Endothelial cell of umbilical vein (primary cell): ENCODE measurements around the gene PAQR4. TPM values are rescaled to one million over a fixed set of nuclear protein-coding genes. Genes with fewer than 3 reads are reported as not detected.

Experiments used
- BruUV-seq: library from RNA; stranded (reverse); fragments of 400-500 nt; replicated peaks from 2 replicates; lab custom pipeline; 2021; lab: Mats Ljungman, UMichigan
- CTCF ChIA-PET: fragments of 300-600, 350-600 bp; sonication (Branson Sonifier 250); formaldehyde crosslinking; loops from one replicate; lab custom pipeline; 2021; ENCODE audit warnings: antibody characterized with exemption, inconsistent platforms; lab: Charles Lee
- POLR2A ChIA-PET: fragments of 300-600, 350-600 bp; sonication (Branson Sonifier 250); formaldehyde crosslinking; loops from one replicate; lab custom pipeline; 2021; ENCODE audit warnings: antibody characterized with exemption, inconsistent platforms; lab: Charles Lee
- DNase-seq: peaks from one replicate; pipeline ENCODE4 v3.0.0-alpha.2; 2011; ENCODE audit warnings: low read depth, low spot score
- FAIRE-seq: peaks from 2 replicates; lab custom pipeline; 2011; peaks lifted over from hg19 to GRCh38; lab: Jason Lieb, UNC
- H2AFZ ChIP-seq: 2 replicates; pipeline ENCODE4 v1.6.0; 2012; ENCODE audit warnings: low read depth, low read length, control low read depth, inconsistent platforms
- H3K27ac ChIP-seq: 2 replicates; pipeline ENCODE4 v1.5.1; 2011; ENCODE audit warnings: low read depth, mild to moderate bottlenecking, control low read depth, low read length, moderate library complexity; ENCODE audit not compliant: insufficient read depth
- H3K27me3 ChIP-seq, 2 experiments: 2 replicates each; pipeline versions ENCODE4 v1.6.0 to v1.6.1; 2011; ENCODE audit warnings: low read length in 2 of 2, mixed read lengths in 1 of 2; ENCODE audit not compliant: control insufficient read depth in 2 of 2, insufficient read depth in 2 of 2
- H3K36me3 ChIP-seq, 2 experiments: 2 replicates in 1 of 2; 3 replicates in 1 of 2; pipeline ENCODE4 v1.5.1; 2011; ENCODE audit warnings: low read length in 2 of 2, mild to moderate bottlenecking in 1 of 2, moderate library complexity in 1 of 2; ENCODE audit not compliant: control insufficient read depth in 2 of 2, insufficient read depth in 2 of 2; ENCODE audit errors: extremely low read depth in 1 of 2
- H3K4me1 ChIP-seq: 3 replicates; pipeline ENCODE4 v1.5.1; 2011; ENCODE audit warnings: mild to moderate bottlenecking, low read length; ENCODE audit not compliant: control insufficient read depth, insufficient read depth; ENCODE audit errors: extremely low read depth
- H3K4me2 ChIP-seq: 2 replicates; pipeline ENCODE4 v1.6.1; 2011; ENCODE audit warnings: low read length, control low read depth, mixed read lengths; ENCODE audit not compliant: insufficient read depth
- H3K4me3 ChIP-seq, 3 experiments: fragments of 200-600 bp in 1 of 3; sonication (generic), shearing (Covaris generic) in 1 of 3; replicated peaks in 1 of 3; 2 replicates each; pipeline ENCODE4 v1.5.1; 2011 to 2016; ENCODE audit warnings: control low read depth in 3 of 3, low read length in 3 of 3, mild to moderate bottlenecking in 2 of 3, inconsistent platforms in 1 of 3, low read depth in 1 of 3, moderate library complexity in 1 of 3; ENCODE audit not compliant: insufficient read depth in 1 of 3
- H3K79me2 ChIP-seq: 2 replicates; pipeline ENCODE4 v1.6.0; 2012; ENCODE audit warnings: low read length, inconsistent platforms; ENCODE audit not compliant: control insufficient read depth, insufficient read depth
- H3K9ac ChIP-seq: replicated peaks from 2 replicates; pipeline ENCODE3; 2011; ENCODE audit warnings: low read length, control low read depth; ENCODE audit not compliant: insufficient read depth; ENCODE audit errors: extremely low read depth
- H3K9me1 ChIP-seq: replicated peaks from 3 replicates; pipeline ENCODE4 v1.6.0; 2011; ENCODE audit warnings: mild to moderate bottlenecking, low read length; ENCODE audit not compliant: control insufficient read depth, insufficient read depth; ENCODE audit errors: extremely low read depth
- H3K9me3 ChIP-seq: replicated peaks from 2 replicates; pipeline ENCODE4 v1.5.1; 2012; ENCODE audit warnings: low read length, inconsistent platforms; ENCODE audit not compliant: control insufficient read depth, insufficient read depth
- H4K20me1 ChIP-seq: replicated peaks from 2 replicates; pipeline ENCODE3; 2011; ENCODE audit warnings: mild to moderate bottlenecking, low read length; ENCODE audit not compliant: control insufficient read depth, insufficient read depth; ENCODE audit errors: extremely low read depth
- EZH2 ChIP-seq: IDR thresholded peaks from 2 replicates; pipeline ENCODE4 v1.6.1; 2012; ENCODE audit warnings: borderline replicate concordance, low read depth, mild to moderate bottlenecking, moderate library complexity, low read length, inconsistent platforms; ENCODE audit not compliant: severe bottlenecking
- FOS ChIP-seq: IDR thresholded peaks from 2 replicates; pipeline ENCODE4 v1.6.1; 2011; ENCODE audit warnings: mild to moderate bottlenecking, low read length, moderate library complexity, borderline replicate concordance; ENCODE audit not compliant: insufficient read depth
- GATA2 ChIP-seq: IDR thresholded peaks from 2 replicates; pipeline ENCODE4 v1.7.0; 2011; ENCODE audit warnings: low read depth, mild to moderate bottlenecking, moderate library complexity, mixed read lengths, low read length; ENCODE audit not compliant: insufficient read length, insufficient read depth
- JUN ChIP-seq: IDR thresholded peaks from 2 replicates; pipeline ENCODE4 v1.6.1; 2011; ENCODE audit warnings: borderline replicate concordance, low read depth; ENCODE audit not compliant: insufficient read length, insufficient read depth
- MYC ChIP-seq: IDR thresholded peaks from one replicate; pipeline ENCODE4 v1.6.1; 2011; ENCODE audit warnings: mild to moderate bottlenecking, low read depth, low read length
- POLR2A ChIP-seq: IDR thresholded peaks from 2 replicates; pipeline ENCODE4 v1.6.1; 2012; ENCODE audit warnings: low read depth, mild to moderate bottlenecking, control low read depth, low read length
- POLR2AphosphoS5 ChIP-seq: IDR thresholded peaks from 2 replicates; pipeline ENCODE4 v1.6.1; 2012; ENCODE audit warnings: low read depth, mild to moderate bottlenecking, control low read depth, low read length, moderate library complexity; ENCODE audit not compliant: insufficient read depth
- dilution Hi-C: fragments of 300-500 bp; cut with MboI; formaldehyde crosslinking; loops from one replicate; pipeline ENCODE4 v1.15.0; 2019; ENCODE audit warnings: low sequenced_read_pairs; ENCODE audit not compliant: extremely low pct_ligation_motif_present
- intact Hi-C: fragments of 100-400 bp; cut with micrococcal nuclease; formaldehyde crosslinking; loops from one replicate; pipeline ENCODE4 v1.10.0; 2022
- polyA plus RNA-seq, 4 experiments: library from polyadenylated mRNA; depleted of rRNA in 3 of 4; stranded (reverse) in 3 of 4; unstranded in 1 of 4; fragments of >200 nt; gene quantifications; 2 replicates each; pipeline versions ENCODE4 v1.2.1 to v1.2.3, GENCODE V29; 2011 to 2012; ENCODE audit warnings: missing spikeins in 1 of 4
- total RNA-seq: library from RNA; stranded (reverse); gene quantifications from 2 replicates; pipeline ENCODE4 v1.2.3, GENCODE V29; 2021
- TF ChIP-seq, protein P1 (sequence below): IDR thresholded peaks from 2 replicates; pipeline ENCODE4 v1.6.1; 2011; ENCODE audit not compliant: insufficient read depth, insufficient read length
- TF ChIP-seq, protein P2 (sequence below), 2 donors: IDR thresholded peaks; 1 replicate in 1 of 2; 2 replicates in 1 of 2; pipeline ENCODE4 v1.5.1; 2011; ENCODE audit warnings: low read length in 2 of 2, mild to moderate bottlenecking in 2 of 2, moderate library complexity in 2 of 2, control low read depth in 1 of 2, inconsistent platforms in 1 of 2, low read depth in 1 of 2; ENCODE audit not compliant: insufficient read depth in 1 of 2; ENCODE audit errors: extremely low read depth in 1 of 2

The PAQR4 gene
- total and polyA plus RNA-seq, 2 donors (not counting 3 experiments of a cell fraction or from before 2014, with no cell fraction given): 23.8 to 31.2 TPM

GRCh38 chr16:2936436-2937011 is 32.6 kb upstream of the PAQR4 start:
- H3K36me3 ChIP-seq: peaks cover 10 to 40% of the 10 kb centered on the region in 2 experiments
- no TSS peak for BruUV-seq
- POLR2A ChIA-PET: no interaction called here

More at GRCh38 chr16:2936436-2937011, 32.6 kb upstream of the PAQR4 start:
- Histone ChIP-seq H4K20me1 (no peaks in the 10 kb centered on the region), H3K9me1 (no peaks in the 10 kb centered on the region), H3K4me2 (no peak overlapping the region), H2AFZ (no peak overlapping the region), H3K4me1 (no peaks in the 10 kb centered on the region), H3K79me2 (no peaks in the 10 kb centered on the region), H3K9ac (no peak overlapping the region), H3K9me3 (no peaks in the 10 kb centered on the region), H3K4me3 (no peak overlapping the region), H3K27me3 (no peaks in the 10 kb centered on the region), H3K27ac (no peak overlapping the region)
- CTCF ChIA-PET: interaction anchor here (1.6 kb wide), 1 partner anchor 10 kb away, joined by 6 read pairs; no protein-coding TSS in a partner anchor
- TF ChIP-seq POLR2AphosphoS5 (no peak), MYC (no peak), JUN (no peak), POLR2A (no peak), GATA2 (no peak), FOS (no peak), EZH2 (no peak)
- TF ChIP-seq, protein P1, sequence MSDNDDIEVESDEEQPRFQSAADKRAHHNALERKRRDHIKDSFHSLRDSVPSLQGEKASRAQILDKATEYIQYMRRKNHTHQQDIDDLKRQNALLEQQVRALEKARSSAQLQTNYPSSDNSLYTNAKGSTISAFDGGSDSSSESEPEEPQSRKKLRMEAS: no peak
- TF ChIP-seq, protein P2, sequence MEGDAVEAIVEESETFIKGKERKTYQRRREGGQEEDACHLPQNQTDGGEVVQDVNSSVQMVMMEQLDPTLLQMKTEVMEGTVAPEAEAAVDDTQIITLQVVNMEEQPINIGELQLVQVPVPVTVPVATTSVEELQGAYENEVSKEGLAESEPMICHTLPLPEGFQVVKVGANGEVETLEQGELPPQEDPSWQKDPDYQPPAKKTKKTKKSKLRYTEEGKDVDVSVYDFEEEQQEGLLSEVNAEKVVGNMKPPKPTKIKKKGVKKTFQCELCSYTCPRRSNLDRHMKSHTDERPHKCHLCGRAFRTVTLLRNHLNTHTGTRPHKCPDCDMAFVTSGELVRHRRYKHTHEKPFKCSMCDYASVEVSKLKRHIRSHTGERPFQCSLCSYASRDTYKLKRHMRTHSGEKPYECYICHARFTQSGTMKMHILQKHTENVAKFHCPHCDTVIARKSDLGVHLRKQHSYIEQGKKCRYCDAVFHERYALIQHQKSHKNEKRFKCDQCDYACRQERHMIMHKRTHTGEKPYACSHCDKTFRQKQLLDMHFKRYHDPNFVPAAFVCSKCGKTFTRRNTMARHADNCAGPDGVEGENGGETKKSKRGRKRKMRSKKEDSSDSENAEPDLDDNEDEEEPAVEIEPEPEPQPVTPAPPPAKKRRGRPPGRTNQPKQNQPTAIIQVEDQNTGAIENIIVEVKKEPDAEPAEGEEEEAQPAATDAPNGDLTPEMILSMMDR (IDR thresholded peaks at IDR 0.05; ENCODE audit: extremely low read depth in 1 of 2, insufficient read depth in 1 of 2, low read depth in 1 of 2, low read length in 2 of 2): no peak
- dilution Hi-C loops (no loop called here), intact Hi-C loops (no loop called here)
- DNase-seq (no peak), FAIRE-seq (no peak)
